ENCODE data around the gene FBXO4. TPM values are rescaled to one million over a fixed set of nuclear protein-coding genes. Genes with fewer than 3 reads are reported as not detected.

Gene FBXO4
- total RNA-seq, 4 donors from 2014 or later = 8.7 to 16.4 (median 9.9) TPM

DNA sequence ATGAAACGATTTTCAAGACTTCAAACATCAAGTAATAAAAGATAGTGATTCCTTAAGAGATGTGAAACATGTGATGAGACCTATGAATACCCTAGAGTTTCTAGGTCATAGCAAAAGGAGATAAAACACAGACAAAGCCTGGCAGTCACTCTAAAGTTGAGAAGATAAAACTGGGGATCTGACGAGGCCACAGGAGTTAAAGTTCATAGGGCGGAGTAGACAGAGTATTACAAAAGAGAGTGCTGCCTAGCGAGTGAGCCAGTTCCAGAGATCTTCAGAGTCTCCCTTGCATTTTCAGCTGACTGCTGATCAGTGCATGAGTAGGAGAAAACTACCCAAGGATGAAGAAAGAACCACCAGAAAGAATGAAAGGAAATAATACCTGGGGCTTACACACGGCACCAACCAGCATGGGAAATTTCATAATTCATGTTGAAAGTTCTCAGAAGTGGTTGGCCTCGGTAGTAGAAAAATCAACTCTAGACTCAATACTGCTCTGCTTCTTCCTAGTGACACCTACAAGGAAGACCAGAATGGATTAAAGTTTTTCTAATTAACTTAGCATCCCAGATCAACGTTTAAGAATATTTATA is 30.4 kb downstream of the FBXO4 start:
- Histone ChIP-seq H3K4me1 (no peaks in the 10 kb centered on the region), H3K27ac (no peak overlapping the region), H3K27me3 (no peaks in the 10 kb centered on the region), H3K9me3 (peaks cover 3% of the 10 kb centered on the region), H3K4me3 (no peak overlapping the region), H3K36me3 (no peaks in the 10 kb centered on the region)
- DNase-seq (ENCODE audit: low spot score in 2 of 2) = no peak
- 74% methylated on average over 7 of the region's 7 CpGs for WGBS
- no peak for TF ChIP-seq POLR2AphosphoS5 (IDR thresholded peaks at IDR 0.05)
- TF ChIP-seq, protein P1, sequence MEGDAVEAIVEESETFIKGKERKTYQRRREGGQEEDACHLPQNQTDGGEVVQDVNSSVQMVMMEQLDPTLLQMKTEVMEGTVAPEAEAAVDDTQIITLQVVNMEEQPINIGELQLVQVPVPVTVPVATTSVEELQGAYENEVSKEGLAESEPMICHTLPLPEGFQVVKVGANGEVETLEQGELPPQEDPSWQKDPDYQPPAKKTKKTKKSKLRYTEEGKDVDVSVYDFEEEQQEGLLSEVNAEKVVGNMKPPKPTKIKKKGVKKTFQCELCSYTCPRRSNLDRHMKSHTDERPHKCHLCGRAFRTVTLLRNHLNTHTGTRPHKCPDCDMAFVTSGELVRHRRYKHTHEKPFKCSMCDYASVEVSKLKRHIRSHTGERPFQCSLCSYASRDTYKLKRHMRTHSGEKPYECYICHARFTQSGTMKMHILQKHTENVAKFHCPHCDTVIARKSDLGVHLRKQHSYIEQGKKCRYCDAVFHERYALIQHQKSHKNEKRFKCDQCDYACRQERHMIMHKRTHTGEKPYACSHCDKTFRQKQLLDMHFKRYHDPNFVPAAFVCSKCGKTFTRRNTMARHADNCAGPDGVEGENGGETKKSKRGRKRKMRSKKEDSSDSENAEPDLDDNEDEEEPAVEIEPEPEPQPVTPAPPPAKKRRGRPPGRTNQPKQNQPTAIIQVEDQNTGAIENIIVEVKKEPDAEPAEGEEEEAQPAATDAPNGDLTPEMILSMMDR (IDR thresholded peaks at IDR 0.05) = no peak
- TF ChIP-seq EP300 (IDR thresholded peaks at IDR 0.05) = no peak
- TF ChIP-seq POLR2A (IDR thresholded peaks at IDR 0.05) = no peak

DNA sequence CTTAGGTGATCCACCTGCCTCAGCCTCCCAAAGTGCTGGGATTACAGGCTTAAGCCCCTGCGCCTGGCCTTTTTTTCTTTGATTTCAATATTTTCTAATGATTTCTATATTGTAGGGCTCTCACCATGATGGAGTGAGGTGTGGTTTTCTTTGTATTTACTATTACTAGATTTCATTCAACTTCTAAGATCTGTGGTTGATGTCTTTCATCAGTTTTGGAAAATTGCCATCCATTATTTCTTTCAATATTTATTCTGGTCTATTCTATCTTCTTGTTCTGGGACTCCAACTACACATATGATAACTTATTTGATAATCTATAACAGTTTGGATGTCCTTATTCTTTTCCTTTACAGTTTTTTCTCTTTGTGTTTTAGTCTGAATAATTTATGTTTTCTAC is 31.9 kb downstream of the FBXO4 start:
- no peak overlapping the region for H3K4me3 ChIP-seq
- peaks cover 5% of the 10 kb centered on the region for H3K9me3 ChIP-seq
- no peak for TF ChIP-seq EP300 (IDR thresholded peaks at IDR 0.05)
- TF ChIP-seq, protein P1 (IDR thresholded peaks at IDR 0.05) = no peak
- no peak for TF ChIP-seq POLR2AphosphoS5 (IDR thresholded peaks at IDR 0.05)
- TF ChIP-seq POLR2A (IDR thresholded peaks at IDR 0.05) = no peak
- no peaks in the 10 kb centered on the region for H3K4me1 ChIP-seq
- no peaks in the 10 kb centered on the region for H3K27me3 ChIP-seq
- H3K36me3 ChIP-seq = no peaks in the 10 kb centered on the region
- WGBS = 96% methylated on average over 1 of the region's 1 CpG
- no peak overlapping the region for H3K27ac ChIP-seq
- no peak for DNase-seq (ENCODE audit: low spot score in 2 of 2)

DNA sequence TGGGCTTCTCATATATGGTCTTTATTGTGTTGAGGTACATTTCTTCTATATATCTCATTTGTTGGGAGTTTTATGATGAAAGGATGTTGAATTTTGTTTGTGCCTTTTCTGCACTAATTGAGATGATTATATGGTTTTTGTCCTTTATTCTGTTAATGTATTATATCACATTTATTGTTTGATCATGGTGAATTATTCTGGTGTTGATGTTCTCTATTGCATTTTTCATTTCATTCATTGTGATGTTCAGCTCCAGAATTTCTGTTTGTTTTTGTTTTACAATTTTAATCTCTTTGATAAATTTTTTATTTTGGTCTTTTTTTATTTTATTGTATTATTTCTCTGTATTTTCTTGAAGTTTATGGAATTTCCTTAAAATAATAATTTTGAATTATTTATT is 35.4 kb downstream of the FBXO4 start:
- Histone ChIP-seq H3K4me3 (no peak overlapping the region), H3K27ac (no peak overlapping the region), H3K4me1 (no peaks in the 10 kb centered on the region), H3K27me3 (no peaks in the 10 kb centered on the region), H3K36me3 (no peaks in the 10 kb centered on the region), H3K9me3 (peaks cover 5% of the 10 kb centered on the region)
- TF ChIP-seq POLR2AphosphoS5 (IDR thresholded peaks at IDR 0.05) = no peak
- no peak for TF ChIP-seq POLR2A (IDR thresholded peaks at IDR 0.05)
- TF ChIP-seq, protein P1 (IDR thresholded peaks at IDR 0.05) = no peak
- TF ChIP-seq EP300 (IDR thresholded peaks at IDR 0.05) = no peak
- DNase-seq (ENCODE audit: low spot score in 2 of 2) = no peak

DNA sequence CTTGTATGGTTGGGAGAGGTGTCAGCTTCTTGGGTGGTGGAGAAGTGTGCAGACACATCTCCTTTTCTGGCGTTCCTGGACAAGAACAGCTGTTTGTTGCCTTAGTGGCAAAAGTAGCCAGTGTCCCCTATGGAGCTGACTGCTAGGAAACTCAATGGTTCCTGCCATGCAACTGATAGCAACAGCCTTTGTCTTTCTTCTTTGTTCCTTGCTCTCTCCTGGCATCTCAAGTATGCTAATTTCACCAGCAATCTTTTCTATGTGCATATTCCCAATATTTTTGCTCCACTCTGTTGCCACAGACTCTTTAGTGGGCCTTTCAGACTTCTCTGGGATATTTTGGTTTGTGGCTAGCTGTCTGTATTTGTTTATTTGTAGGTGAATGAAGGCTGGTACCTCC is 36.7 kb downstream of the FBXO4 start:
- Histone ChIP-seq H3K4me3 (no peak overlapping the region), H3K4me1 (no peaks in the 10 kb centered on the region), H3K9me3 (peaks cover 5% of the 10 kb centered on the region), H3K36me3 (no peaks in the 10 kb centered on the region), H3K27ac (no peak overlapping the region), H3K27me3 (no peaks in the 10 kb centered on the region)
- TF ChIP-seq POLR2AphosphoS5 (IDR thresholded peaks at IDR 0.05) = no peak
- no peak for TF ChIP-seq EP300 (IDR thresholded peaks at IDR 0.05)
- TF ChIP-seq, protein P1 (IDR thresholded peaks at IDR 0.05) = no peak
- TF ChIP-seq POLR2A (IDR thresholded peaks at IDR 0.05) = no peak
- WGBS = 88% methylated on average over 1 of the region's 1 CpG
- DNase-seq (ENCODE audit: low spot score in 2 of 2) = no peak

DNA sequence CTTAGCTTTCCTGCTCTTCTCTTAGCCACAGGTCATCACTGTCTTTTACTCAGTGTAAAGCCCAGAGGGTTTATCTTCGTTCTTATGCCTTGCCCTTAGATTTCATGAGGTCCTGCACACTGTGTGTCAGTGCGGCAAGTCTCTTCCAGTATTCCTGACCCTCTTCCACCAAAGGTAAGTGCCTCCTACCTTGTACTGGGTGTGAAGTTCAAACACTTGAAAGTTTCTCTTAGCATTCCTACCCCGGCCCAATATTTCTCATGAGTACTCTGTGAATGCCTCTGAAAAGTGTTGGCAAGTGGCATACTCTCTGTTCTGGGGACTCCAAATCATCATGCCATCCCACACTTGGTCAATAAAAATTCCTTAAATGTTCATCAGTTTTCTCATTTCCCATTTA is 37.4 kb downstream of the FBXO4 start:
- Histone ChIP-seq H3K4me3 (no peak overlapping the region), H3K27me3 (no peaks in the 10 kb centered on the region), H3K4me1 (no peaks in the 10 kb centered on the region), H3K9me3 (peaks cover 4% of the 10 kb centered on the region), H3K36me3 (no peaks in the 10 kb centered on the region), H3K27ac (no peak overlapping the region)
- TF ChIP-seq, protein P1 (IDR thresholded peaks at IDR 0.05) = no peak
- TF ChIP-seq POLR2A (IDR thresholded peaks at IDR 0.05) (no peak), POLR2AphosphoS5 (IDR thresholded peaks at IDR 0.05) (no peak), EP300 (IDR thresholded peaks at IDR 0.05) (no peak)
- 84% methylated on average over 3 of the region's 3 CpGs for WGBS
- DNase-seq (ENCODE audit: low spot score in 2 of 2) = no peak

All from suprapubic skin (tissue), 4 donors.